G401.6 (cell line): ENCODE results near the gene PSMB11.

ENCODE experiments used
- FAIRE-seq: peaks from 2 replicates; lab custom pipeline; 2012; peaks lifted over from hg19 to GRCh38; lab: Jason Lieb, UNC

The PSMB11 gene

GRCh38 chr14:23085458-23085857, 43.4 kb downstream of the PSMB11 start:
- FAIRE-seq: no peak

DNA sequence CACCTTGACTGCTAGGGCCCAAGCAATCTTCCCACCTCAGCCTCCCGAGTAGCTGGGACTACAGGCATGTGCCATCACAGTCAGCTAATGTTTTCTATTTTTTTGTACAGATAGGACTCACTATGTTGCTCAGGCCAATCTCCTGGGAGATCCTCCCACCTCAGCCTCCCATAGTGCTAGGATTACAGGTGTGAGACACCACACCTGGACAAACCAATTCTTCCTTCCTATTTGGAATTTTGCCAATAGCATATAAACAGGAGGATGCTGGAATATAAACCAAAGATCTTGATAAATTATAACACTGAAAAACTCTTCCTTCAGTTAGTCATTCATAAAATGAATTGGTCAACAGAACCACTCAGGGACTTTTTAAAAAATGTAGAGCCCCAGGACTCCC, 44.6 kb downstream of the PSMB11 start:
- no peak for FAIRE-seq

- no peak for FAIRE-seq
Measured at GRCh38 chr14:23089498-23090253, 47.7 kb downstream of the PSMB11 start.

DNA sequence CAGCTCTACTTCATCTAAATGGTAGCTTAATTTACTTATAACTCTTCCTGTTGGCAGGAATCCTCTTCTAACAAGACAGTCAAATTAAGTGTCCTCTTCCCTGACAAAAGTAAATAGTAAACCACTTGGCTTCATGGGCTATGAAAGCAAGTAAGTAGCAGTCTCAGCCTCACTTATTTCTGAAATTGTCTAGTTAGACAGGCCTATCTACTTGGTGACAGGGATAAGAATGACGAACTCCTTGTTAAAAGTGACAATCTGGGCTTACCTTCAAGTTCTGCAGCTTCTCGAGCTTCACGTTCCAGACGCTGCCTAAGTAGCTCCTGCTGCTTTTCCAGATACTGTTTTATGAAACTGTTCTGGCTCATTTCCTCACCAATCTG, 48.2 kb downstream of the PSMB11 start:
- FAIRE-seq: no peak

DNA sequence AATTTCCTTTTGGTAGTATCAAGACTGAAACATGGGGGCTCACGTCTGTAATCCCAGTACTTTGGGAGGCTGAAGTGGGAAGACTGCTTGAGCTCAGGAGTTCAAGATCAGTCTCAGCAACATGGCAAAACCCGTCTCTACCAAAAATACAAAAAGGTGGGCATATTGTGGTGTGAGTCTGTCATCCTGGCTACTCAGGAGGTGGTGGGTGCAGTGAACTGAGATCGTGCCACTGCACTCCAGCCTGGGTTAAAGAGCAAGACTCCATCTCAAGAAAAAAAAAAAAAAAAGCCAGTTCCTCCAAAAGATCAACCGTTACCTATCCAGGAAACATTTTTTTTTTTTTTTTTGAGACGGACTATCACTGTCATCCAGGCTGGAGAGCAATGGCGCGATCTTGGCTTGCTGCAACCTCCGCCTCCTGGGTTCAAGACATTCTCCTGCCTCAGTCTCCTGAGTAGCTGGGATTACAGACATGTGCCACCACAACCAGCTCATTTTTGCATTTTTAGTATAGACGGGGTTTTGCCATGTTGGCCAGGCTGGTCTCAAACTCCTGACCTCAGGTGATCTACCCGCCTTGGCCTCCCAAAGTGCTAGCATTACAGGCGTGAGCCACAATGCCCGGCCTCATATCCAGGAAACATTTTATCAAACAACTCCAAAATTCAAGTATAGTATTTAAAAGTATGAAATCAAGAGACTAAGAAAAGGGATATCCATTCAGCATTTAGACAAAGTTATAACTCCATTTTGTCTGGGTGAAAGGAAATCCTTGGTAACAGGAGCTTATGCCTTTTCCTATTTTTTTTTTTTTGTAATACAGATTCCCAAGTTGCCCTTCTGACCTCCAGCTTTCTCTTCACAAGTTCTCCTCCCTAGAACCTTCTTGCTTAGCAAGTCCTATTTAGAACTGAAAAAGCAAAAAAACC, 49.5 kb downstream of the PSMB11 start:
- no peak for FAIRE-seq

- FAIRE-seq: no peak
Measured at GRCh38 chr14:23093104-23093503, 51.1 kb downstream of the PSMB11 start.

- no peak for FAIRE-seq
Measured at GRCh38 chr14:23093526-23093925, 51.5 kb downstream of the PSMB11 start.
